IPS-18c (cell line): ENCODE data around the gene MTCH1.

Experiments used
- H3K4me3 ChIP-seq: 2 replicates; pipeline ENCODE4 v1.7.0; 2013; ENCODE audit warnings: low read depth, mild to moderate bottlenecking, low read length, moderate library complexity; ENCODE audit not compliant: insufficient read depth
- H3K9me3 ChIP-seq: one replicate; pipeline ENCODE4 v1.6.1; 2013; ENCODE audit warnings: mild to moderate bottlenecking, low read length, moderate library complexity; ENCODE audit not compliant: control insufficient read depth, insufficient read depth

Gene MTCH1

DNA sequence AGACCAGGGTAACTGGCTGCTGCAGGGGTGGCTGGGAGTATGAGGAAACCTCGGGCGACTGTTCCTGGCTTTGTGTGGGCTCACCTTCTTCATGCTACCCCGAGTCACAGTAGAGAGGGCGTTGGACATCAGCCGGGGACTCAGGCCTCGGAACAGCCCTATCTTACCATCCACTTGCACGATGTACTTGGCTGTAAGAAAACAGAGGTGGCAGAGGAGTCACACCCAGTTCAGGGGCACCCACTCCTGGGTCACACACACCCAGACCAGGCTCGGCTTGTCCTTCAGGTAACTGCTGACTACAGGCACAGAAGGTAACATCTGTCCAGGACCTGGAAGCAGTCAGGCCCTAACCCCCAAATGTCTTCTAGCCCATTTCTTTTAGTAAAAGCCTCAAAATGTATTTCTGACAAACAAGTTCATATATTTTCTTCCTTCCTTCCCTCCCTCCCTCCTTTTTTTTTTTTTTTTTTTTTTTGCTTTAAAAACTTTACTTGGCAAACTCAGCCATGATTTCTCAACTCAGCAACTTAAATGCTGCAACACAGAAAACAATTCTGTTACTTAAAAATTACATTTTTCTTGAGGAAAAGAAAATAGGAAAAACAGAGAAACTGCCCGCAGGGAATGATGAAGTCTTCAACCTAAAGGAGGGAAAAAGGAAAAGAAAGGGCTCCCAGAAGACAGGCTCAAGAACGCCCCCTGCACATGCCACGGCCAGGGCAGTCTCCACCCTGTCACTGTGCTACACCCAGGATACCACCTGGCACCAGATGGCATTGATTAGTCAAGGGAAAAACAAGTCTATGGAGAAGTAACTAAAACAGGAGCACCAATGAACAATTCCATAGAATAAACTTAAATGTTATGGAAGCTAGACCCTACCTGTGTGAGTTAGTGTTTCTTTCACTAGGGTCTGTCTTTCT, 7.3 kb downstream of the MTCH1 start:
- Histone ChIP-seq H3K4me3 (no peak overlapping the region), H3K9me3 (no peaks in the 10 kb centered on the region)

DNA sequence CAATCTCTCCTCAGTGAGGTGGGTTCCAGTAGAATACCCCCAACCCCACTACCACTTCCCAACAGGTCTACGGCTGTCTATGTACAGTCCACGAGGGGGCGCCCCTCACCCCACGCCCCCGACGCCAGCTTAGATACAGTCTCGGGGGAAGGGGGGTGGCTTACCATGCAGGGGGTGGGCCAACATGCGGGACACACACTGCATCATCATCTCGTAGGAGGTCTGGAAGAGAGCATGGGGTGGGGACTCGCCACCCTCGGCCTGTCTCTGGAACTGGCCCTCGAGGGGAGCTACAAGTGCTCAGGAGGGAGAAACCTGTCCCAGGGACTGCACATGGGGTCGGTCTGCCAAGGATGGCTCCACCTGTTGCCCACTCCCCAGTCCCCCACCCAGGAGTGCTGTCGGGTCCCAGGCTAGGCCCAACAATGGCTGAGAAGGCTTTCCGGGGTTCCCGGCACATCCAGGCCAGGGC, 8.5 kb downstream of the MTCH1 start:
- Histone ChIP-seq H3K4me3 (no peak overlapping the region), H3K9me3 (no peaks in the 10 kb centered on the region)

DNA sequence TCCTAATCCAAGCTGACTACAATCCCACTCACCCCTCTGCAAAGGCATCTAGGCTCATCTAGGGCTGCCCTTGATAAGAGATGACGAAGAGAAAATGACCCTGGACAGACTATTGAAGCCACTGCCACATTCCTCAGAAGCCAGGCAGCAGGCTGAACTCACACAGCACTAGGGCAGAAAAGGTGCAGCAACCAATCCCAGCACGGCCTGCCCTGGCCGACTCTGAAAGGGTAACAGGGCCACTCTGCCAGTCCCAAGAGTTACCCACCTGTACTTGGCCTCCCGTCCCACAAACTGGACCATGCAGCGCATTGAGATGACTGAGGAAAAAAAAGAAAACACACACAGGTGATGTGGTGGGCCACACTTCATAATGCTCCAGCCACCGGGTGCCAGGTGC, 9.1 kb downstream of the MTCH1 start:
- no peaks in the 10 kb centered on the region for H3K9me3 ChIP-seq
- no peak overlapping the region for H3K4me3 ChIP-seq

DNA sequence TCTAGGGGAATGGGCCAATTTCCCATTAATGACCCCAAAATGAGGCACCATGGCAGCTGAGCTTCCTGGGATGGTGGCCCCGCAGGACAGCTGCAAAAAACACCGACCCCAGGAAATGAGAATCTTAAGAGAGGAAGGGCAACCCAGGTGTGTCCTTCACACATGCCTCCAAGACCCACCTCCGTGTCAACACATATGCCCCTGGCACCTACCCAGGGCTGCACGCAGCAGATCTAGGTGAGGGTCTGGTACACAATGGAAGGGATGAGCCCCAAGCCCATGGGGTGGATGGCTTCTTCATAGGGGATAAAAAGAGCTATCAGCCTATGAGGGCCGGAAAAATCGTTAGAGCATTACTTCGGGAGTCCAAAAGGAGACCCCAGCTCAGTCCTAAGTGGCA, 9.5 kb downstream of the MTCH1 start:
- Histone ChIP-seq H3K9me3 (no peaks in the 10 kb centered on the region), H3K4me3 (no peak overlapping the region)

DNA sequence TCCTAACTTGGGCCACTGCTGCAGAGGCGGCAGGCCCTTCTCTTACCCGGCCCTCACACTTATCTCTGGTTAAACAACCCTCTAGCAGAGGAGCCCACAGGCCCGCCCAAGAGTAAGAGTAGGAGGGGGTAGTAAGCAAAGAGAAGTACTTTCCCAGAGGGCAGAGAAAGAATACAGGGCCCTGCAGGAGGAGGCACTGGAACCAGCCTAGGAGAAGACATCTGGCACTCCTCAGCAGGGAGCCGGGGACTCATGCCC, 10.1 kb downstream of the MTCH1 start:
- no peaks in the 10 kb centered on the region for H3K9me3 ChIP-seq
- no peak overlapping the region for H3K4me3 ChIP-seq

DNA sequence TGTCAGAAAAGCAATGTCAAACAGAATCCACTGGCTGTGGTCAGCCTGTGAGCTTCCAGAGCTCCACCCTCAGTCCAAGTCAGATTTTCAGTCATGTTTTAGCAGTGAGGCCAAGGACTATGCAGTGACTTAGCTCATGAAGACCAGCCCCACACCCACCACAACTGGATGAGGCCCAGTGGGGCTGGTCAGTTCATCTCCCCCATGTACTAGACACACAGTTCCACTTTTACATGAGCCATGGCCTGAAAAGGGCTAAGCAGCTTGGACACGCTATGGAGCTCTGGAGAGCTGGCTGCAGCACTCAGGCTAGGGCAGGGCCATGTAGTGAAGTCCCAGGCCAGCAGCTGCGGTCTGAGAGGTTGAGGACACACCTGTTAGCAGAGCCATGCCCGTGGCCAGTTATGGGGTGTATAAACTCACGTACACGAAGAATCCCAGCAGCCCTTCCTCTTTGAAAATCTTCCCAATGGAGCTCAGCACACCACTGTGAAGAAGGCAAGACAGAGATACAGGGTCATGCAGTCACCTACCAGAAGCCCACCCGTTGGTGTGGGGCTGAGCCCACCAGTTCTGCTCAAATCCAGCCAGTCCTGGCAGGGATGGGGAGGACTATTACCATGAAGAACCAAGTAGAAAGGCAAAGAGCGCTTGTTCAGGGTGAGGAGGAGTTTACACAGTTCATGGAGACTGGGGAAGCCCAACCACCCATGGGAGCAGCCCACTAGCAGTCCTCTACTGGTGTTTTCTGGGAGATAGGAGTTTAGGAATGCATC, 10.6 kb downstream of the MTCH1 start:
- Histone ChIP-seq H3K4me3 (no peak overlapping the region), H3K9me3 (no peaks in the 10 kb centered on the region)

DNA sequence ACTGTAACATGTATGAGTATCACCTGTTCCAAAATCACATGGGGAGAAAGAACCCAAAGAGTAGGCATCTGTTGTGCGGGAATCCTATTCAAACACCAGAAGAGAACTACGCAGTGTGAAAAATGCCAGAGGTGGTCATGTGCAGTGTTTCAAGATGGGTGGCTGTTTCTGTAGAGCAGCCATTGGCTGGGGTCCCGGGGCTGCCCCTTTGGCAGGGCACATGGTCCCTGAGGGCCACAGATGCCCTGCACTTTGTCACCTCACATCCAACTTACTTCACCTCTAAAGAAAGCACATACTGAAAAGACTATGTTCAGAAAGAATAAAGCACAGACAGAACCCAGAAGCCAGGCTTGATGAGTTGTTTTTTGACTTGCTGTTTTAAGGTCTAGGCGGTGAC, 12.3 kb downstream of the MTCH1 start:
- Histone ChIP-seq H3K9me3 (no peaks in the 10 kb centered on the region), H3K4me3 (no peak overlapping the region)

DNA sequence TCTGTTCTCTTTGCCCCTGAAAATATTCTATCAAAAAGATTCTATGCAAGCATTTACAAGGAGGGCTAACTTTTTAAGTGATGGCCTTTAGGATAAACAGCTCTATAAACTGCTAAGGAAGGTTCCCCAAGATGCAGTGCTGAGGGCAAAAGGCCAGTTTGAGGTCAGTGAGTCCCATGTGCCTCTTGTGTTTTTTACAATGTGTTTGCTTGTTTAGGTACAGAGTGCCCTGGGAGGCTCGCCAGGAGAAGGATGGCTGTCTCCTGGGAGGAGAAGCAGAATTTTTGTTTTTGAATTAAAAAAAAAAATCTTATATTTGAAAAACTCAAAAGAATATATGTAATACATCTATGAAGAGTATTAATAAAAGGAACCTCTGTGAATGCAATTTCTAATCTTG, 12.8 kb downstream of the MTCH1 start:
- Histone ChIP-seq H3K4me3 (no peak overlapping the region), H3K9me3 (no peaks in the 10 kb centered on the region)

DNA sequence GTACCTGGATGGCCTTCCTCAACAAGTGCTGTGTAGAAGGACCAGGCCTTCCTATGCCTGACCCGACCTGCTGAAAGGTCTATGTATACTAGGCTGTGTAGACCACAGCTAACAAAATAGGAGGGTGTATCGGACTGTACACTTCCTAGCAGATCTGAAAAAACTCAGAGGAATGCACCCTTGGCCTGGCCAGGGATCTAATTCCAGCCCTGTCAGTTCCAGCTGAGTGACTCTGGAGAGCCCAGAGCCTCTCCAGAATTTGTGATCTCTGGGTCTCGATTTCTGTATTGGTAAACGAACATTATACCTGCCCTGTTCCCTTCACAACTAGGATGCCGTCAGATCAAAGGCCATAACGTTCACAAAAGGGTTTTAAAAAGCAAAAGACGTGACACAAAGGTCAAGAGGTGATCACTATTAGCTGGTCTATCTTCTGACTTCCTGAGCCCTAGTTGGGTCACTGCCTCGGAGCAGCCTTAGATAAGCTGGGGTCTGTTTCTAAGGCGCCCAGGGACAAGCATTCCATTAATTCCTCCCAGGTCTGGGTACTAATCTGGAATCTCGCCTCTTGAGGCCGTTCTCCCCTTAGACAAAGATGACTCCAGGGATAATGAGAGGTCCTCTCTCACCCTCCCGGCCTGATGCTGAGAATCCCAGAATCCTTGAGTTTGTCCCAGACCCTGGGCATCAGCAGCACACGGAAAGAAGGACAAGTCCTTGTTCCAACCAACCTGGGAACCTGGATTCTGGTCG, 13.9 kb downstream of the MTCH1 start:
- Histone ChIP-seq H3K9me3 (no peaks in the 10 kb centered on the region), H3K4me3 (no peak overlapping the region)

DNA sequence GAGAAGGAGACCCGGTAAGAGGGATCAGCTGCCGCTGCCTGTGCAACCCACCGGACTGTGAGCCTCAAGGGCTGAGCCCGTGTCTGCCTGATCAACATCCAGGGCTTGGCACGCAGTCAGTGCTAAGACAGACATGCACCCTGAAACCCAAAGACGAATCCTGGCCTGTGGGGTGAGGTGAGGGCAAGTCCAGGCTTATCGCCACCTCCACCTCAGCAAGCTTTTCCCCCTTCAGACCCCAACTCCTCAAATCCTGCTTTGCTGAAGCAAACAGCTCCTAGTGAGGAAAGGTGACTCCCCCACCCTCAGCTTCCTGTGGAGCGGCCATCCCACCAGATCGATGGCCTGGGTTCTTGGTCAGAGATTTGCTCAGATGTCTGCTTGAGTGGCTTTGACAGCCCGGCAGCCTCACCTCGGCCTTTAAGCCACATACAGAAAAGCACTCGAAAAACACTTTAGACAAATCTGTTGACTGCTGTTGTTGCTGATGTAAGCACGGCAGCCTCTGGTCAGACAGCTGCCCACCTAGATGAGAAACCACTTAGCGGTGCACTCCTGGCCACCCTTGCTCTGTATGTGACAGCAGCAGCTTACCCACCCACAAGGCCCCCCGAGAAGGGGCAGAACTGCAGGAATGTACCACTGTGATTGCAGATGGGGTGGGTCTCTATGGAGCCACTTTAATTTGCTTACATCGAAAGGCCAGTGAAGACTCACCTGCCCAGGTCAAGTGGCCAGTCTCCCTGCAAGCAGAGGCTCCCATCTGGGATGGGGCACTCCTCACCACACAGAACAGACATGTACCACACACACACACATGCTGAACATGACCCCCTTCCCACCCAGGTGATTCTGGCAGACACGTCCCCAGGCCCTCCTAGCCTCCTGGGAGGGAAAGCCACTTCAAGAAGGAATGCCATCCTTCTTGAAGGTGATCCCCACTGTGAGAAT, 14.8 kb downstream of the MTCH1 start:
- Histone ChIP-seq H3K9me3 (no peaks in the 10 kb centered on the region), H3K4me3 (no peak overlapping the region)

DNA sequence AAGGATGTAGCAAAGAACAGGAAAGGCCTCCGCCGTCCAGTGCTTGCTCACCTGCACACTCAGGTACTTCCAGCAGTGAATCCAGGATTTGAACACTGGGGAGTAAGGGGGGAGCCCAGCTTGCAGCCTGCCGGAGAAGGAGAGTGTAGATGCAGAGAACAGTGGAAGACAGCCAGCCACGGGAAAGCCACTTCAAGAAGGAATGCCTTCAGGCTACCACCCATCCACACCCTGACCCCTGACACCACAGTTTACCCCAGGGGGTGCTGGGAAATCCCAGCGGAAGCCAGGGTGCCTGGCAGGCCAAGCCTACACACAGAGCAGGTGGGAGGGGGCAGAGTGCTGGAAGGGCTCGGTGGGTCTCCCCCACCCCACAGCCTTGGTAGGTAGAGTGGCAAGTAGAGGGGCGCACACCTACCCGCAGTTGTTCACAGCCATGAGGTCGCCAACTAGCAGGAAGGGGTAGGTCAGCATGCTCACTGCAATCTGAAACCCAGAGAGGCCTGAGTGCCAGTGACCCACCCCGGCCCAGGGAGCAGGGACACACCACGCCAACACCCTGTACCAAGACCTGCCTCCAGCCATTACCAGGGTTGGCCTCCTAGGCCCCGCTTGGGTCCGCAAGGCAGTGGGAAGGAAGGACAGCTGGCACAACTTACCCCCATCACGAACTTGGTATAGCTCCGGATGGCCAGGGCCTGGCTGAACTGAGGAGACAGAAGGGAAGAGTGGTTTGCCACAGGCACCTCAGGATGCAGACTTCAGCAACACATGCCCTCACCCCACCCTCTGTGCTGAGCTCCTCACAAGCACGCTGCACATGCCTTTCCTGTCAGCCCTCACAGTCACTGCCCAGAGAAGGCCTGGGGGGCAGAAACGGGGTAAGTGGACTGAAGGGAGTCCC, 15.8 kb downstream of the MTCH1 start:
- H3K9me3 ChIP-seq = no peaks in the 10 kb centered on the region
- H3K4me3 ChIP-seq = no peak overlapping the region

DNA sequence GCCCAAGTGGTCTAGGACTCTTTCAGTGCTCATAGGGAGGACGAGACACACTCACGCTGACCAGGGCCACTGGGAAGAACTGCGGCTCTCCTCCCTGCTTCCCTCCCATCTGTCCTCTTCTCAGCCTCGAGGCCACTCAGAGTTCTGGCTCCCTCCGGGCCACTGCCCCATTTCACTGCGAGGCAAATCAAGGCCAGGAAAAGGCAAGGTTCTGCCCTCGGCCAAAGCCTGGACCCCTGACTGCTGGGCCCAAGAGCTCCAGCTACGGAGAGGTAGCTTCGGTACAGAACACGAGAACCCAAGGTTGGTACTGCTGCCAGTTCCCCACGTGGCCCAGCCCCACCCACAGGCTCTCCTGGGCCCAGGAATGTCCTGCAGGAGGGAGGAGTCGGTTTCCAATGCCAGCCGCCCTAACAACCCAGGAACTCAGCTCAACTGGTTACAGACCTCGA, 16.7 kb downstream of the MTCH1 start:
- no peaks in the 10 kb centered on the region for H3K9me3 ChIP-seq
- no peak overlapping the region for H3K4me3 ChIP-seq

DNA sequence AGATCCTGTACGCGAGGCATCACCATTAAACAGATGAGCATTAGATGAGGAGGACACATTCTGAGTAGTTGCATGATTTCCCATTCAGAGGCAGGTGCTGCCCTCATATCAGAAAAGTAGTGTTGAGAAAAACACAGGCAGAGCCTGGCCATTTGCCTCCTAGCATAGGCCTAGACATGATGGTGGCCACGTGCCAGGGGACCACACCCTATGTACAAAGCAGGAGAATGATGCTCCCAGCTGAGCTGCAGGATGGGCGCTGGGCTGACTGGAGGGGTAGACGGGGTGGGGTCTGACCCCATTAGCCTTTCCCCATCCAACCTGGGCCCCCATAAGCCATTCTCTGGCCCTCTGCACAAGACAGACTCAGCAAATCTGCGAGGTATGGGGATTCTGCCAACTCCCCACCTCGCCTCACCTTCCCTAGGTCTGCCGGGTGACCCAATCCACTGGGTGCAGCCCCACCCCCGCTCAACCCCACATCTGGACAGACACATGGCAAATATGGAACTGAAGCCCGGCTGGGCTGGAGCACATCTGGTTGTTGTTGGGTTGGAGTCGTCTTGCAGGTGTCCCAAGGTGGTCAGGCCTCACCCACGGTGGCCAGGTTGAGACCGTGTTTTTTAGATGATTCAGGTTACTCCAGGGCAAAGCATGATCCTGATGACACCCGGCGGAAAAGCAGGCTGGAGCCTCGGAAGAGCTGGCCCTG, 17.6 kb downstream of the MTCH1 start:
- no peaks in the 10 kb centered on the region for H3K9me3 ChIP-seq
- no peak overlapping the region for H3K4me3 ChIP-seq

DNA sequence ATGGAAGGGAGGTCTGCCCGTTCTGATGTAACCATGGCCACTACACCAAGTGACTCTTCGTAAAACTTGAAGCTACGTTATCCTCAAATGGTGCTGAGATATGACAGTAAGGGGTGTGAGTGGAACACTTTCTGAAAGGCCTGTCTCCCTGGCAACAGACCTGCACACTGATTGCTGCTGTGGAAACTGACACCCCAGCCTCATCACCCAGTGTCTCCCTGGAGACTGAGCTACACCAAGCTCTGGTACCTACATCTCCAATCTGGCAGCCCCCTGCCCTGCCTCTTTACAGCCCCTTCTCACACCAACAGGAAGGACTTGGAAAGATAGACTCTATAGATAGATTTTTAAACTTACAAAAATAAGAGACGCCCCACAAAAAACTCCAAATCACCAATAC, 18.2 kb downstream of the MTCH1 start:
- no peaks in the 10 kb centered on the region for H3K9me3 ChIP-seq
- H3K4me3 ChIP-seq = no peak overlapping the region

DNA sequence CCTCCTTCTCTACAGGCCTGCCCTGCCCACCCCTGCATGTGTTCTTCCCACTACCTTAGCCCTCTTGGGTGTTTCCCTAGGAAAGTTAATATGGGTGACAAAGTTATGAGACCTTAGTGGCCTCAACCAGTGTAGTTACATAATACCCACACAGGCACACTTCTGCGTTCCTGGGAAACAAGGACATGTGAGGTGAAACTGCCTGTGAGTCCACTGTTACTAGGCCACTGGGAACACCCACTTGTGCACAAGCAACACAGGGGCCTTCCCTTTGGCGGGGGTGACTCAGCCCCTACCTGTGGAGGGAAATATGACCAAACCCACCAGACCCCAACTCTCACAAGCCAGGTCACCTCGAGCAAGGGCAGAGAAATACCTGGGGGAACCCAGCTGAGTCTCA, 18.7 kb downstream of the MTCH1 start:
- Histone ChIP-seq H3K9me3 (no peaks in the 10 kb centered on the region), H3K4me3 (no peak overlapping the region)
